Body of pancreas (tissue), 4 donors: Measurements from ENCODE around the gene BTBD8.
"Not testable (repeated sequence)": the region's sequence is repeated elsewhere in the genome, so short reads cannot be mapped to it uniquely, and the experiment has no call there.

Experiments used
- POLR2A ChIP-seq, 3 donors: fragments of 450-650 bp; IDR thresholded peaks; one replicate each; pipeline ENCODE4 v1.6.1; 2016; ENCODE audit warnings: antibody characterized with exemption in 3 of 3, mild to moderate bottlenecking in 2 of 3
- TF ChIP-seq, protein P1 (sequence below), 7 experiments: fragments of 450-650 bp in 4 of 7; fragments of 200-600 bp in 3 of 7; sonication (generic) in 3 of 7; IDR thresholded peaks; one replicate each; pipeline ENCODE4 v1.5.1; 2016 to 2019; ENCODE audit warnings: antibody characterized with exemption in 7 of 7

DNA sequence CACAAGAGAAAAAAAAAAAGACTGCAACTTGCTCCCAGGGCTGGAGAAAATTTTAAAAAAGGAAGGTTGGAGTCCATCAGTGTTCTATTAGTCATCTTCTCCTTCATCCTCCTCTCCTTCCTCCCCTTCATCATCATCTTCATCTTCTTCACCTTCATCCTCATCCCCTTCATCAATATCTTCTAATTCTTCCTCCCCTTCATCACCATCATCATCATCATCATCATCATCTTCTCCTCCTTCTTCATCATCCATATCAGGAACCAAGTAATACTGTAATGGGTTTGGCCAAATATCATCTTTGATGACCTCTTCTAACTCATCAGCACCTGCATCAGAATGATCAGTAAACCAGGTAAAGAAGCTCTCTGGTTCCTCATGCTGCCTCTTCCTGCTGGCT, 5.7 kb upstream of the BTBD8 start:
- TF ChIP-seq, protein P1, sequence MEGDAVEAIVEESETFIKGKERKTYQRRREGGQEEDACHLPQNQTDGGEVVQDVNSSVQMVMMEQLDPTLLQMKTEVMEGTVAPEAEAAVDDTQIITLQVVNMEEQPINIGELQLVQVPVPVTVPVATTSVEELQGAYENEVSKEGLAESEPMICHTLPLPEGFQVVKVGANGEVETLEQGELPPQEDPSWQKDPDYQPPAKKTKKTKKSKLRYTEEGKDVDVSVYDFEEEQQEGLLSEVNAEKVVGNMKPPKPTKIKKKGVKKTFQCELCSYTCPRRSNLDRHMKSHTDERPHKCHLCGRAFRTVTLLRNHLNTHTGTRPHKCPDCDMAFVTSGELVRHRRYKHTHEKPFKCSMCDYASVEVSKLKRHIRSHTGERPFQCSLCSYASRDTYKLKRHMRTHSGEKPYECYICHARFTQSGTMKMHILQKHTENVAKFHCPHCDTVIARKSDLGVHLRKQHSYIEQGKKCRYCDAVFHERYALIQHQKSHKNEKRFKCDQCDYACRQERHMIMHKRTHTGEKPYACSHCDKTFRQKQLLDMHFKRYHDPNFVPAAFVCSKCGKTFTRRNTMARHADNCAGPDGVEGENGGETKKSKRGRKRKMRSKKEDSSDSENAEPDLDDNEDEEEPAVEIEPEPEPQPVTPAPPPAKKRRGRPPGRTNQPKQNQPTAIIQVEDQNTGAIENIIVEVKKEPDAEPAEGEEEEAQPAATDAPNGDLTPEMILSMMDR (IDR thresholded peaks at IDR 0.05) = not testable (repeated sequence)
- TF ChIP-seq POLR2A (IDR thresholded peaks at IDR 0.05) = not testable (repeated sequence)
